ENCODE results near the gene RAPGEF3. TPM values are rescaled to one million over a fixed set of nuclear protein-coding genes. Genes with fewer than 3 reads are reported as not detected.

The RAPGEF3 gene
- polyA plus RNA-seq, 3 donors = 0.08 to 2.5 (median 0.60) TPM

GRCh38 chr12:47801170-47801903, 42.7 kb upstream of the RAPGEF3 start:
- Mint-ChIP-seq H3K27me3 (ENCODE audit: low read depth in 3 of 3) (peaks cover 0 to 3% (median 0%) of the 10 kb centered on the region in 3 donors), H3K4me1 (peaks cover 67% of the 10 kb centered on the region), H3K27ac (peak overlapping the region; percentile 35 to 92 (median 79)), H3K9me3 (peaks cover 0 to 2% (median 0%) of the 10 kb centered on the region in 7 donors), H3K4me3 (peak overlapping the region; percentile 49 to 79), H3K36me3 (peaks cover 36 to 58% of the 10 kb centered on the region in 2 donors)
- Histone ChIP-seq H3K27me3 (ENCODE audit: control insufficient read depth in 2 of 2, insufficient read depth in 2 of 2, low read length in 2 of 2) (no peaks in the 10 kb centered on the region), H3K4me1 (ENCODE audit: control insufficient read depth in 1 of 2, insufficient read depth in 2 of 2, low read length in 2 of 2) (peaks cover 51 to 55% of the 10 kb centered on the region in 2 donors), H3K27ac (ENCODE audit: low read depth in 1 of 2, low read length in 2 of 2) (peak overlapping the region; percentile 78 to 86), H3K9me3 (replicated peaks in 1 of 2; ENCODE audit: control insufficient read depth in 1 of 2, insufficient read depth in 1 of 2, low read length in 2 of 2) (no peaks in the 10 kb centered on the region), H3K79me2 (ENCODE audit: insufficient read depth, low read length) (peaks cover 77% of the 10 kb centered on the region), H3K4me2 (replicated peaks; ENCODE audit: extremely low read depth, low read length, poor library complexity, severe bottlenecking) (peak overlapping the region; percentile 59), H2AFZ (ENCODE audit: insufficient read depth, low read depth, low read length, poor library complexity, severe bottlenecking) (no peak overlapping the region), H3K4me3 (replicated peaks in 1 of 3; ENCODE audit: low read depth in 2 of 3, low read length in 3 of 3) (peak overlapping the region in 2 of 3 experiments; percentile 14 to 53), H4K20me1 (ENCODE audit: insufficient read depth, low read length) (peaks cover 60% of the 10 kb centered on the region), H3K9ac (ENCODE audit: insufficient read depth, low read length, poor library complexity, severe bottlenecking) (peak overlapping the region; percentile 65), H3K36me3 (replicated peaks in 1 of 2; ENCODE audit: control insufficient read depth in 1 of 2, insufficient read depth in 2 of 2, low read length in 2 of 2) (peaks cover 33 to 56% of the 10 kb centered on the region in 2 donors)
- intact Hi-C loops (cut with micrococcal nuclease) = loop anchor here (2.0 to 5.0 kb wide), 2 partner anchors 36 to 37 kb away; no protein-coding TSS in a partner anchor
- DNase-seq = peak; percentile 58 to 65 (median 62)
- 5% methylated on average over 3 of the region's 7 CpGs for WGBS (ENCODE audit: insufficient coverage)
- TF ChIP-seq, protein P1, sequence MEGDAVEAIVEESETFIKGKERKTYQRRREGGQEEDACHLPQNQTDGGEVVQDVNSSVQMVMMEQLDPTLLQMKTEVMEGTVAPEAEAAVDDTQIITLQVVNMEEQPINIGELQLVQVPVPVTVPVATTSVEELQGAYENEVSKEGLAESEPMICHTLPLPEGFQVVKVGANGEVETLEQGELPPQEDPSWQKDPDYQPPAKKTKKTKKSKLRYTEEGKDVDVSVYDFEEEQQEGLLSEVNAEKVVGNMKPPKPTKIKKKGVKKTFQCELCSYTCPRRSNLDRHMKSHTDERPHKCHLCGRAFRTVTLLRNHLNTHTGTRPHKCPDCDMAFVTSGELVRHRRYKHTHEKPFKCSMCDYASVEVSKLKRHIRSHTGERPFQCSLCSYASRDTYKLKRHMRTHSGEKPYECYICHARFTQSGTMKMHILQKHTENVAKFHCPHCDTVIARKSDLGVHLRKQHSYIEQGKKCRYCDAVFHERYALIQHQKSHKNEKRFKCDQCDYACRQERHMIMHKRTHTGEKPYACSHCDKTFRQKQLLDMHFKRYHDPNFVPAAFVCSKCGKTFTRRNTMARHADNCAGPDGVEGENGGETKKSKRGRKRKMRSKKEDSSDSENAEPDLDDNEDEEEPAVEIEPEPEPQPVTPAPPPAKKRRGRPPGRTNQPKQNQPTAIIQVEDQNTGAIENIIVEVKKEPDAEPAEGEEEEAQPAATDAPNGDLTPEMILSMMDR (IDR thresholded peaks at IDR 0.05) = no peak

- H3K4me1 ChIP-seq (ENCODE audit: control insufficient read depth in 1 of 2, insufficient read depth in 2 of 2, low read length in 2 of 2) = peaks cover 51% of the 10 kb centered on the region in 2 donors
- intact Hi-C loops (cut with micrococcal nuclease) = loop anchor here (2.0 to 5.0 kb wide), 2 partner anchors 37 to 38 kb away; no protein-coding TSS in a partner anchor
- no peak for DNase-seq
- H3K4me2 ChIP-seq (replicated peaks; ENCODE audit: extremely low read depth, low read length, poor library complexity, severe bottlenecking) = no peak overlapping the region
- H2AFZ ChIP-seq (ENCODE audit: insufficient read depth, low read depth, low read length, poor library complexity, severe bottlenecking) = no peak overlapping the region
- H3K9me3 Mint-ChIP-seq = peaks cover 0 to 2% (median 0%) of the 10 kb centered on the region in 7 donors
- peaks cover 69% of the 10 kb centered on the region for H3K79me2 ChIP-seq (ENCODE audit: insufficient read depth, low read length)
- H3K27me3 ChIP-seq (ENCODE audit: control insufficient read depth in 2 of 2, insufficient read depth in 2 of 2, low read length in 2 of 2) = no peaks in the 10 kb centered on the region
- H3K27ac Mint-ChIP-seq = no peak overlapping the region
- H4K20me1 ChIP-seq (ENCODE audit: insufficient read depth, low read length) = peaks cover 63% of the 10 kb centered on the region
- peaks cover 40 to 58% of the 10 kb centered on the region in 2 donors for H3K36me3 Mint-ChIP-seq
- peak overlapping the region in 1 of 2 donors; percentile 86 for H3K27ac ChIP-seq (ENCODE audit: low read depth in 1 of 2, low read length in 2 of 2)
- TF ChIP-seq, protein P1 (IDR thresholded peaks at IDR 0.05) = no peak
- 92% methylated on average over 6 of the region's 7 CpGs for WGBS (ENCODE audit: insufficient coverage)
- H3K9ac ChIP-seq (ENCODE audit: insufficient read depth, low read length, poor library complexity, severe bottlenecking) = peak overlapping the region; percentile 12
- peaks cover 0 to 3% (median 0%) of the 10 kb centered on the region in 3 donors for H3K27me3 Mint-ChIP-seq (ENCODE audit: low read depth in 3 of 3)
- H3K4me3 ChIP-seq (replicated peaks in 1 of 3; ENCODE audit: low read depth in 2 of 3, low read length in 3 of 3) = no peak overlapping the region
- peaks cover 62% of the 10 kb centered on the region for H3K4me1 Mint-ChIP-seq
- no peaks in the 10 kb centered on the region for H3K9me3 ChIP-seq (replicated peaks in 1 of 2; ENCODE audit: control insufficient read depth in 1 of 2, insufficient read depth in 1 of 2, low read length in 2 of 2)
- peaks cover 35 to 58% of the 10 kb centered on the region in 2 donors for H3K36me3 ChIP-seq (replicated peaks in 1 of 2; ENCODE audit: control insufficient read depth in 1 of 2, insufficient read depth in 2 of 2, low read length in 2 of 2)
- H3K4me3 Mint-ChIP-seq = no peak overlapping the region
These were observed 41.9 kb upstream of the RAPGEF3 start for GRCh38 chr12:47800582-47800981.
